Endodermal cell (in vitro differentiated cells): Measurements from ENCODE around the gene ZNF845. TPM values are rescaled to one million over a fixed set of nuclear protein-coding genes. Genes with fewer than 3 reads are reported as not detected.
A peak's percentile ranks its signal among the peaks of the same experiment; 100 is the strongest.

Source experiments
- DNase-seq: peaks from one replicate; pipeline ENCODE4 v3.0.0-alpha.2; 2017
- H3K27ac ChIP-seq: 2 replicates; pipeline ENCODE4 v1.5.1; 2013; ENCODE audit warnings: mild to moderate bottlenecking, low read depth, low read length, moderate library complexity
- H3K27me3 ChIP-seq: 2 replicates; pipeline ENCODE4 v1.6.1; 2013; ENCODE audit warnings: mild to moderate bottlenecking, low read length, moderate library complexity; ENCODE audit not compliant: insufficient read depth, control insufficient read depth, poor library complexity, severe bottlenecking
- H3K36me3 ChIP-seq: 2 replicates; pipeline ENCODE4 v1.7.0; 2013; ENCODE audit warnings: mild to moderate bottlenecking, low read length, moderate library complexity; ENCODE audit not compliant: control insufficient read depth, insufficient read depth
- H3K4me1 ChIP-seq: one replicate; pipeline ENCODE4 v1.7.0; 2013; ENCODE audit warnings: low read length; ENCODE audit not compliant: control insufficient read depth, insufficient read depth
- H3K4me3 ChIP-seq: 2 replicates; pipeline ENCODE4 v1.5.1; 2013; ENCODE audit warnings: mild to moderate bottlenecking, low read length, moderate library complexity
- H3K9ac ChIP-seq: 2 replicates; pipeline ENCODE4 v1.6.1; 2013; ENCODE audit warnings: mild to moderate bottlenecking, low read length, moderate library complexity; ENCODE audit not compliant: poor library complexity, severe bottlenecking; ENCODE audit errors: extremely low read depth
- H3K9me3 ChIP-seq: 2 replicates; pipeline ENCODE4 v1.6.1; 2013; ENCODE audit warnings: mild to moderate bottlenecking, low read length, moderate library complexity; ENCODE audit not compliant: control insufficient read depth
- H3K27ac Mint-ChIP-seq: 2 replicates; pipeline ENCODE4 v1.8.0; 2020; ENCODE audit warnings: mixed read lengths
- H3K27me3 Mint-ChIP-seq: 2 replicates; pipeline ENCODE4 v1.8.0; 2021; ENCODE audit warnings: mild to moderate bottlenecking, mixed read lengths; ENCODE audit not compliant: insufficient read depth
- H3K36me3 Mint-ChIP-seq: 2 replicates; pipeline ENCODE4 v1.8.0; 2020; ENCODE audit warnings: low read depth, mixed read lengths
- H3K4me1 Mint-ChIP-seq: 2 replicates; pipeline ENCODE4 v1.8.0; 2020; ENCODE audit warnings: mixed read lengths
- H3K4me3 Mint-ChIP-seq: 2 replicates; pipeline ENCODE4 v1.8.0; 2020; ENCODE audit warnings: mild to moderate bottlenecking, moderate library complexity, mixed read lengths
- H3K9me3 Mint-ChIP-seq: 2 replicates; pipeline ENCODE4 v1.8.0; 2020; ENCODE audit warnings: mild to moderate bottlenecking, mixed read lengths
- CTCF ChIP-seq: fragments of 200-600 bp; sonication (generic); conservative IDR thresholded peaks from 2 replicates; pipeline ENCODE4 v1.5.0; 2021; ENCODE audit warnings: antibody characterized with exemption, mild to moderate bottlenecking
- WGBS, 2 experiments: methylation state at CpG; one replicate each; pipeline versions ENCODE4 v1.1.5 to v1.1.7; 2013; ENCODE audit warnings: missing lambda C conversion rate in 2 of 2, mixed read lengths in 1 of 2; ENCODE audit not compliant: insufficient coverage in 1 of 2, insufficient read length in 1 of 2; 5-methylcytosine and 5-hydroxymethylcytosine counted together
- long read RNA-seq, 4 experiments: library from polyadenylated mRNA in 2 of 4; library from RNA in 1 of 4; library from capped mRNA in 1 of 4; stranded (forward) in 3 of 4; unstranded in 1 of 4; transcript quantifications; one replicate each; pipeline ENCODE4 v2.0.0, GENCODE V29; 2020 to 2021; ENCODE audit warnings: inconsistent platforms in 1 of 4
- polyA plus RNA-seq, 2 experiments: library from polyadenylated mRNA; stranded (reverse); fragments of 50-300 nt; gene quantifications; one replicate each; pipeline ENCODE4 v1.2.3, GENCODE V29; 2013
- total RNA-seq, 2 donors: library from RNA; stranded (reverse); fragmentation: NEBNext Ultra II Directional in 1 of 2; extraction: Animal tissue kit (Norgen Biotek cat#: 25700) in 1 of 2; gene quantifications; 2 replicates in 1 of 2; 3 replicates in 1 of 2; pipeline ENCODE4 v1.2.1, GENCODE V29; 2021

ZNF845 gene
- total RNA-seq: 10 to 100 TPM; 19.0 to 24.3 TPM
- polyA plus RNA-seq (2013, experiment 1 of 2): 7.1 TPM
- 8.1 TPM for polyA plus RNA-seq (2013, experiment 2 of 2)
- long read RNA-seq, experiment 1, partial matches to known transcripts: 0 of 10 reads
- long read RNA-seq, experiment 1, other reads (novel, unspliced or antisense): 10 of 10 reads
- long read RNA-seq, experiment 2, full-length matches to known transcripts: 12 of 25 reads
- long read RNA-seq, experiment 2, partial matches to known transcripts: 10 of 25 reads
- long read RNA-seq, experiment 2, other reads (novel, unspliced or antisense): 3 of 25 reads
- long read RNA-seq, experiment 3, full-length matches to known transcripts: 56 of 62 reads
- long read RNA-seq, experiment 3, partial matches to known transcripts: 2 of 62 reads
- long read RNA-seq, experiment 3, other reads (novel, unspliced or antisense): 4 of 62 reads
- long read RNA-seq, experiment 4, partial matches to known transcripts: 0 of 3 reads
- long read RNA-seq, experiment 4, other reads (novel, unspliced or antisense): 3 of 3 reads

GRCh38 chr19:53333463-53334449 lies at the start of gene ZNF845:
ZNF845 (plus strand) TSS chr19:53333749; CDS start chr19:53341308, 7,559 bp downstream.
- H3K4me1 Mint-ChIP-seq: peaks cover 4% of the 10 kb centered on the region
- Histone ChIP-seq H3K27ac (no peak within 1 kb of the TSS), H3K36me3 (peaks cover 12% of the 10 kb centered on the region), H3K27me3 (no peaks in the 10 kb centered on the region), H3K9me3 (peaks cover 12% of the 10 kb centered on the region), H3K4me3 (peak within 1 kb of the TSS; percentile 88), H3K9ac (peak within 1 kb of the TSS; percentile 66), H3K4me1 (no peaks in the 10 kb centered on the region)
- peaks cover 32% of the 10 kb centered on the region for H3K9me3 Mint-ChIP-seq
- 0% methylated on average over 36 to 61 of the region's 61 CpGs for WGBS, 2 experiments
- peak within 1 kb of the TSS; percentile 89 for H3K4me3 Mint-ChIP-seq
- peaks cover 16% of the 10 kb centered on the region for H3K27me3 Mint-ChIP-seq
- H3K27ac Mint-ChIP-seq: peak within 1 kb of the TSS; percentile 97
- no peak for TF ChIP-seq CTCF
- H3K36me3 Mint-ChIP-seq: peaks cover 20% of the 10 kb centered on the region
- DNase-seq: peak; percentile 99

GRCh38 chr19:53285087-53285486 lies 48.5 kb upstream of the ZNF845 start:
- Mint-ChIP-seq H3K27ac (no peak overlapping the region), H3K4me3 (no peak overlapping the region), H3K9me3 (peaks cover 3% of the 10 kb centered on the region), H3K27me3 (peaks cover 4% of the 10 kb centered on the region), H3K36me3 (no peaks in the 10 kb centered on the region), H3K4me1 (no peaks in the 10 kb centered on the region)
- Histone ChIP-seq H3K9me3 (no peaks in the 10 kb centered on the region), H3K27me3 (no peaks in the 10 kb centered on the region), H3K4me3 (no peak overlapping the region), H3K36me3 (no peaks in the 10 kb centered on the region), H3K27ac (no peak overlapping the region), H3K9ac (no peak overlapping the region), H3K4me1 (no peaks in the 10 kb centered on the region)
- no peak for DNase-seq
- no peak for TF ChIP-seq CTCF
- WGBS, 2 experiments: 13 to 41% methylated on average over 1 to 2 of the region's 4 CpGs
